GM12873 (cell line): ENCODE results near the gene CPAMD8.

Source experiments
- TF ChIP-seq, protein P1 (sequence below): IDR thresholded peaks from 2 replicates; pipeline ENCODE4 v1.5.1; 2012; ENCODE audit warnings: low read depth, mild to moderate bottlenecking, moderate library complexity, low read length, control low read depth; ENCODE audit not compliant: insufficient read depth; ENCODE audit errors: missing control alignments

The CPAMD8 gene

DNA sequence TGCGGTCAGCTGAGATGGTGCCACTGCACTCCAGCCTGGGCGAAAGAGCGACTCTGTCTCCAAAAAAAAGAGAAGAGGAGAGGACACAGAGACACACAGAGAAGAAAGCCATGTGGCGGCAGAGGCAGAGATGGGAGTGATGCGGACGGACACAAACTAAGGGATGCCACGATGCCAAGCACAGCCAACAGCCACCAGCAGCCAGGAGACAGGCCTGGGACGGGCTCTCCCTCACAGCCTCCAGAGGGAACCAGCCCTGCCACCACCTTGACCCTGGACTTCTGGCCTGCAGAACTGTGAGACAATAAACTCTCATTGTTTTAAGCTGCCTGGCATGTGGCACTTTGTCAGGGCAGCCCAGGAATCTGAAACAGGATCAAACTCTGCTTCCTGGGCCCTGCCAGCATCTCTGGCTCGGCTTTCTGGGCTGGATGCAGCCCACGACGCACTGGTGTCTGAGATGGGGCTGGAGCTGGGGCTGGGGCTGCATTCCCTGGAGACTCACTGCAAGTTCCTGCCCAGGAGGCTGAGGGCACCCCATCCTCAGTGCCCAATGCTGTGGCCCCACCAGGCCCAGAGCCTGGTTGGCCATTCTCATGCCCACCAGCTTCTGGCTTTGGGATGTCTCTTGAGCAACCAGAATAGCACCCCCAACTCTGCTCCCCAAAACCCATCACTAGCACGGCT lies 134.8 kb downstream of the CPAMD8 start:
- TF ChIP-seq, protein P1, sequence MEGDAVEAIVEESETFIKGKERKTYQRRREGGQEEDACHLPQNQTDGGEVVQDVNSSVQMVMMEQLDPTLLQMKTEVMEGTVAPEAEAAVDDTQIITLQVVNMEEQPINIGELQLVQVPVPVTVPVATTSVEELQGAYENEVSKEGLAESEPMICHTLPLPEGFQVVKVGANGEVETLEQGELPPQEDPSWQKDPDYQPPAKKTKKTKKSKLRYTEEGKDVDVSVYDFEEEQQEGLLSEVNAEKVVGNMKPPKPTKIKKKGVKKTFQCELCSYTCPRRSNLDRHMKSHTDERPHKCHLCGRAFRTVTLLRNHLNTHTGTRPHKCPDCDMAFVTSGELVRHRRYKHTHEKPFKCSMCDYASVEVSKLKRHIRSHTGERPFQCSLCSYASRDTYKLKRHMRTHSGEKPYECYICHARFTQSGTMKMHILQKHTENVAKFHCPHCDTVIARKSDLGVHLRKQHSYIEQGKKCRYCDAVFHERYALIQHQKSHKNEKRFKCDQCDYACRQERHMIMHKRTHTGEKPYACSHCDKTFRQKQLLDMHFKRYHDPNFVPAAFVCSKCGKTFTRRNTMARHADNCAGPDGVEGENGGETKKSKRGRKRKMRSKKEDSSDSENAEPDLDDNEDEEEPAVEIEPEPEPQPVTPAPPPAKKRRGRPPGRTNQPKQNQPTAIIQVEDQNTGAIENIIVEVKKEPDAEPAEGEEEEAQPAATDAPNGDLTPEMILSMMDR = no peak

DNA sequence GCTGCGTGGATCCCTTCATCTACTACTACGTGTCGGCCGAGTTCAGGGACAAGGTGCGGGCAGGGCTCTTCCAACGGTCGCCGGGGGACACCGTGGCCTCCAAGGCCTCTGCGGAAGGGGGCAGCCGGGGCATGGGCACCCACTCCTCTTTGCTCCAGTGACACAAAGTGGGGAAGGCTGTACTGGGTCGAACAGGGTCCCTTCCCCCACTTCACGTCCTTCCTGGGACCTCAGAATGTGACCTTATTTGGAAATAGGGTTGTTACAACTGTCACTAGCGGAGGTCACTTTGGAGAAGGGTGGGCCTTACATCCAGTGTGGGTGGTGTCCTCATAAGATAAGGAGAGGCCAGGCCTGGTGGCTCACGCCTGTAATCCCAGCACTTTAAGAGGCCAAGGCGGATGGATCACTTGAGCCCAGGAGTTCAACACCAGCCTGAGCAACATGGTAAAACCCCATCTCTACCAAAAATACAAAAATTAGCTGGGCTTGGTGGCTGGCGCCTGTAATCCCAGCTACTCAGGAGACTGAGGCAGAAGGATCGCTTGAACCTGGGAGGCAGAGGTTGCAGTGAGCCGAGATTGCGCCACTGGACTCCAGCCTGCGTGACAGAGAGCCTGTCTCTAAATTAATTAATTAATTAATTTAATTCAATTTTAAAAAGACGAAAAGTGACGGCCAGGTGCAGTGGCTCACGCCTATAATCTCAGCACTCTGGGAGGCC lies 136.0 kb downstream of the CPAMD8 start:
- TF ChIP-seq, protein P1 = no peak

DNA sequence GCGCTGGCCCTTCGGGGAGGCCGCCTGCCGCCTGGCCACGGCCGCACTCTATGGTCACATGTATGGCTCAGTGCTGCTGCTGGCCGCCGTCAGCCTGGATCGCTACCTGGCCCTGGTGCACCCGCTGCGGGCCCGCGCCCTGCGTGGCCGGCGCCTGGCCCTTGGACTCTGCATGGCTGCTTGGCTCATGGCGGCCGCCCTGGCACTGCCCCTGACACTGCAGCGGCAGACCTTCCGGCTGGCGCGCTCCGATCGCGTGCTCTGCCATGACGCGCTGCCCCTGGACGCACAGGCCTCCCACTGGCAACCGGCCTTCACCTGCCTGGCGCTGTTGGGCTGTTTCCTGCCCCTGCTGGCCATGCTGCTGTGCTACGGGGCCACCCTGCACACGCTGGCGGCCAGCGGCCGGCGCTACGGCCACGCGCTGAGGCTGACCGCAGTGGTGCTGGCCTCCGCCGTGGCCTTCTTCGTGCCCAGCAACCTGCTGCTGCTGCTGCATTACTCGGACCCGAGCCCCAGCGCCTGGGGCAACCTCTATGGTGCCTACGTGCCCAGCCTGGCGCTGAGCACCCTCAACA lies 136.6 kb downstream of the CPAMD8 start:
- TF ChIP-seq, protein P1 = no peak

DNA sequence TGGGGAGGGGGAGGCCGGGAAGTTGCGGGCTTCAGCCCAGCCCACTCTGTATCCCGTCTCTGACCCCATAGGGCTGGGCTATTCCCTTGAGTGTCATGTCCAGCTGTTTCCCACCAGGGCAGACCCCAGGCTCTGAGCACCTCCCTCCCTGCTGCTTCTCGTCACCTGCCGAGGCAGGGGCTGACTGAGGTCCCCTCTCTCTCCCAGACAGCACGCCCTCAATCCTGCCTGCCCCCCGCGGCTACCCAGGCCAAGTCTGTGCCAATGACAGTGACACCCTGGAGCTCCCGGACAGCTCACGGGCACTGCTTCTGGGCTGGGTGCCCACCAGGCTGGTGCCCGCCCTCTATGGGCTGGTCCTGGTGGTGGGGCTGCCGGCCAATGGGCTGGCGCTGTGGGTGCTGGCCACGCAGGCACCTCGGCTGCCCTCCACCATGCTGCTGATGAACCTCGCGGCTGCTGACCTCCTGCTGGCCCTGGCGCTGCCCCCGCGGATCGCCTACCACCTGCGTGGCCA lies 137.2 kb downstream of the CPAMD8 start:
- TF ChIP-seq, protein P1 = no peak

DNA sequence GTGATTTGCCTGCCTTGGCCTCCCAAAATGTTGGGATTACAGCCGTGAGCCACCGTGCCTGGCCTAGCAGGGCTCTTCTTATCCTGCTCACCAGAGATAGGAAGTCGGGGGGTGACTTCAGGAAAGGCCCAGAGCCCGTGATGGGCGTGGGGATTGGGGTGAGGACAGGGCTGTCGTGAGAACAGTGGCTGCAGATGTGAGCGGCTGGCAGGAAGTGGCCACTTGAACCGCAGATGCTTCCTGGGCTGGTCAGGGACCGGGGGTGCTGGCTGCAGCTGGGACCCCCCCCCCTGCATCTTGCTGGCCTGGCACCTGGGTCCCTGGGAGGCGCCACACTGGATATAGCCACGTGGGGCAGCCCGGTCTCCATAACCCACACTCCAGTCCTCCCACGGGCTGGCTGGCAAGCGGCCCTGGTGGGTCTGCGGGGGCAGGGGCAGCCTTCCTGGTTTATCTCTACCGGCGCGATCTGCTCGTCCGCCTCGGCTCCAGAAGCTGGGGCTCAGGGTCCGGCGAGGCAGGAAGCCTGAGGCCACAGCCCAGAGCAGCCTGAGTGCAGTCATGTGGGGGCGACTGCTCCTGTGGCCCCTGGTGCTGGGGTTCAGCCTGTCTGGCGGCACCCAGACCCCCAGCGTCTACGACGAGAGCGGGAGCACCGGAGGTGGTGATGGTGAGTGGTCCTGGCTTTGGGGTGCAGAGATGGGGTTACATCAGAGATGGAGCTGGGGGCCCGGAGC lies 137.8 kb downstream of the CPAMD8 start, which contains the start of gene F2RL3:
Gene F2RL3, plus strand, starts transcription at position 371 of the 737 bp plus-strand sequence. Its CDS starts 191 bp downstream, at position 562.
- TF ChIP-seq, protein P1 = no peak

DNA sequence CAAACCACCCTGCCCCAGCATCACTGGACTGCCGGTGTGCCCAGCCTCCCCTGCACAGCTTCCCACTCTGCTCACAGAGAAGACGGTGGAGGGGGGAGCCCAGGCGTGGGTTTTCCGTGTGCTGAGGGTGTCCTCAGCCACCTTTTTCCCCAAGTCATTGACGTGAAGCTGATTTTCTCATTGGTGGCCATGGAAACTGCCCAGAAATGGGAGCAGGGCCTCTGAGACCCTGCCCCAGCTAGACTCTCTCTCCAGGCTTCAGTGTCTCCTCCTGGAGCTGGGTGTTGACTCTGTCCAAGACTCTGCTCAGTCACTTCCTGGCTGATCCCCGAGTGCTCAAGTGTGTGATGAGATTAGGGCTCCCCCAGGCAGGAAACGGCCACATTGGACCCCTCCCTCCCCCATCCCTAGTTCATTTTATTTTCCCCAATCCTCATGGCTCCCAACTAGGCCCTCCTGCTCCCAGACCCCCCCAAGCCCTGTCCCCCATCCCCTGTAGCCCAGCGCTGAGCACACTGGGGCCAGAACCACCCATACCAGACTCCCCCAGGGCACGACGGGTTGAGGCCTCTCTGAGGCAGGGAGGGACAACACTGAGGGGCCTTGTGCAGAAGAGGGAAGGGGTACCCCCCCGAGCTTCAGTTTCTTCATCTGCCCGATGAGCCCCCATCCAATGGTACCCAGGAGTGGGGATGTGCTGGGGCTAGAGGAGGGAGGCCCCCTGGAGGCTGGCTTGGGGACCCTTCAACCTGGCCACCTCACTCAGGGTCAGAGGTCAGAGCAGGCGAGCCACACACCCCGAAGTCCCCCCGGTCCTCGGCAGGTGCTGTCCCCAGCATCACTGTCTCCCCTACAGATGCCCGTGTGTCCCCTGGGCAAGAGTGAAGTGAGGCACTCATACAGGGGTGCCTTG lies 139.0 kb downstream of the CPAMD8 start:
- TF ChIP-seq, protein P1 = no peak
